OCI-LY7 (cell line): ENCODE results near the gene VPS8. TPM values are rescaled to one million over a fixed set of nuclear protein-coding genes. Genes with fewer than 3 reads are reported as not detected.

Experiments
- BruUV-seq: library from RNA; stranded (reverse); fragments of 400-500 nt; replicated peaks from 2 replicates; lab custom pipeline; 2021; lab: Mats Ljungman, UMichigan
- CTCF ChIA-PET: fragments of 300-600 bp; sonication (Branson Sonifier 250); formaldehyde crosslinking; loops from one replicate; lab custom pipeline; 2022; ENCODE audit warnings: antibody characterized with exemption; ENCODE audit not compliant: unreplicated experiment; lab: Charles Lee
- POLR2A ChIA-PET: fragments of 300-600 bp; sonication (Branson Sonifier 250); formaldehyde crosslinking; loops from one replicate; lab custom pipeline; 2022; ENCODE audit warnings: antibody characterized with exemption; lab: Charles Lee
- DNase-seq: peaks from one replicate; pipeline ENCODE4 v3.0.0-alpha.2; 2015; ENCODE audit warnings: low spot score
- H2AFZ ChIP-seq: fragments of 200-600 bp; sonication (generic), shearing (Covaris generic); 2 replicates; pipeline ENCODE4 v1.6.1; 2014; ENCODE audit warnings: mild to moderate bottlenecking, antibody characterized with exemption, low read length, moderate library complexity
- H3K27ac ChIP-seq: fragments of 200-600 bp; sonication (generic); 2 replicates; pipeline ENCODE4 v1.5.1; 2014; ENCODE audit warnings: mixed run types, low read depth, mild to moderate bottlenecking, moderate library complexity, low read length, inconsistent platforms; ENCODE audit not compliant: poor library complexity, severe bottlenecking
- H3K36me3 ChIP-seq: fragments of 200-600 bp; sonication (generic); 2 replicates; pipeline ENCODE4 v1.6.1; 2014; ENCODE audit warnings: mild to moderate bottlenecking, antibody characterized with exemption, low read length, moderate library complexity, mixed read lengths; ENCODE audit not compliant: insufficient read depth
- H3K4me1 ChIP-seq: fragments of 200-600 bp; sonication (generic); 2 replicates; pipeline ENCODE4 v1.5.1; 2014; ENCODE audit warnings: mild to moderate bottlenecking, low read length; ENCODE audit not compliant: insufficient read depth, poor library complexity, severe bottlenecking
- H3K4me2 ChIP-seq: fragments of 200-600 bp; sonication (generic); 2 replicates; pipeline ENCODE4 v1.6.1; 2014; ENCODE audit warnings: mild to moderate bottlenecking, low read length
- H3K4me3 ChIP-seq: fragments of 200-600 bp; sonication (generic); 2 replicates; pipeline ENCODE4 v1.5.1; 2014; ENCODE audit warnings: mild to moderate bottlenecking, low read depth, low read length; ENCODE audit not compliant: poor library complexity, severe bottlenecking
- H3K79me2 ChIP-seq: fragments of 200-600 bp; sonication (generic); 2 replicates; pipeline ENCODE4 v1.6.1; 2016; ENCODE audit warnings: low read depth, mild to moderate bottlenecking, low read length, moderate library complexity, mixed read lengths; ENCODE audit not compliant: insufficient read depth
- H3K9me2 ChIP-seq: fragments of 200-600 bp; sonication (generic); 2 replicates; pipeline ENCODE4 v1.6.1; 2016; ENCODE audit warnings: mild to moderate bottlenecking, low read length, mixed read lengths; ENCODE audit not compliant: insufficient read depth
- H3K9me3 ChIP-seq: fragments of 200-600 bp; sonication (generic); 2 replicates; pipeline ENCODE4 v1.6.1; 2014; ENCODE audit warnings: mild to moderate bottlenecking, mixed run types, low read length, mixed read lengths
- H4K20me1 ChIP-seq: fragments of 200-600 bp; sonication (generic); 2 replicates; pipeline ENCODE4 v1.6.1; 2014; ENCODE audit warnings: mild to moderate bottlenecking, antibody characterized with exemption, low read length, moderate library complexity, mixed read lengths; ENCODE audit not compliant: insufficient read depth
- CTCF ChIP-seq: fragments of 200-600 bp; sonication (generic); conservative IDR thresholded peaks from 2 replicates; pipeline ENCODE4 v1.5.1; 2014; ENCODE audit warnings: mild to moderate bottlenecking, antibody characterized with exemption, low read length, moderate library complexity, mixed read lengths
- EZH2phosphoT487 ChIP-seq: fragments of 200-600 bp; sonication (generic); IDR thresholded peaks from 2 replicates; pipeline ENCODE4 v1.6.1; 2018; ENCODE audit warnings: low read depth, borderline replicate concordance, mild to moderate bottlenecking, mixed run types, antibody characterized with exemption, low read length, moderate library complexity, mixed read lengths
- intact Hi-C: fragments of 100-400 bp; cut with micrococcal nuclease; formaldehyde crosslinking; loops from one replicate; pipeline ENCODE4 v1.10.0; 2022; ENCODE audit not compliant: unreplicated experiment
- total RNA-seq, 2 experiments: library from RNA; depleted of rRNA in 1 of 2; stranded (reverse); fragments of >200 nt in 1 of 2; shearing (Covaris generic) in 1 of 2; gene quantifications; 2 replicates each; pipeline ENCODE4 v1.2.3, GENCODE V29; 2014 to 2022

The VPS8 gene
- total RNA-seq, 2 experiments from 2014 or later: 33.5 to 44.9 TPM

- H3K9me3 ChIP-seq: no peaks in the 10 kb centered on the region
- no TSS peak for BruUV-seq
- H3K4me1 ChIP-seq: no peaks in the 10 kb centered on the region
- no peaks in the 10 kb centered on the region for H3K9me2 ChIP-seq
- H4K20me1 ChIP-seq: no peaks in the 10 kb centered on the region
- H3K4me2 ChIP-seq: no peak overlapping the region
- no peak overlapping the region for H2AFZ ChIP-seq
- H3K36me3 ChIP-seq: peaks cover 49% of the 10 kb centered on the region
- H3K4me3 ChIP-seq: no peak overlapping the region
- ChIA-PET POLR2A (interaction anchor here (0.6 to 0.9 kb wide), 4 partner anchors 10 to 71 kb away, joined by 3 to 4 read pairs (median 3); no protein-coding TSS in a partner anchor), CTCF (no interaction called here)
- DNase-seq: no peak
- H3K27ac ChIP-seq: no peak overlapping the region
- no peaks in the 10 kb centered on the region for H3K79me2 ChIP-seq
- TF ChIP-seq EZH2phosphoT487 (no peak), CTCF (no peak)
- intact Hi-C loops: no loop called here
Measured at GRCh38 chr3:184868477-184868876, 56.5 kb downstream of the VPS8 start.

GRCh38 chr3:184872200-184872599 is 60.2 kb downstream of the VPS8 start:
- Histone ChIP-seq H3K79me2 (no peaks in the 10 kb centered on the region), H3K9me2 (no peaks in the 10 kb centered on the region), H3K4me2 (no peak overlapping the region), H3K4me1 (no peaks in the 10 kb centered on the region), H3K27ac (no peak overlapping the region), H3K36me3 (peaks cover 26% of the 10 kb centered on the region), H3K4me3 (no peak overlapping the region), H2AFZ (no peak overlapping the region), H4K20me1 (no peaks in the 10 kb centered on the region), H3K9me3 (no peaks in the 10 kb centered on the region)
- ChIA-PET POLR2A (no interaction called here), CTCF (no interaction called here)
- intact Hi-C loops: loop anchor here (10.0 kb wide), 1 partner anchor 203 kb away; no protein-coding TSS in a partner anchor
- no TSS peak for BruUV-seq
- no peak for TF ChIP-seq EZH2phosphoT487
- no peak for TF ChIP-seq CTCF
- no peak for DNase-seq

GRCh38 chr3:184873141-184873540 is 61.2 kb downstream of the VPS8 start:
- Histone ChIP-seq H3K27ac (no peak overlapping the region), H2AFZ (no peak overlapping the region), H3K4me2 (no peak overlapping the region), H3K36me3 (peaks cover 21% of the 10 kb centered on the region), H3K9me2 (no peaks in the 10 kb centered on the region), H4K20me1 (no peaks in the 10 kb centered on the region), H3K4me3 (no peak overlapping the region), H3K9me3 (no peaks in the 10 kb centered on the region), H3K4me1 (no peaks in the 10 kb centered on the region), H3K79me2 (no peaks in the 10 kb centered on the region)
- CTCF ChIA-PET: no interaction called here
- POLR2A ChIA-PET: no interaction called here
- no peak for DNase-seq
- TF ChIP-seq EZH2phosphoT487 (no peak), CTCF (no peak)
- no TSS peak for BruUV-seq
- intact Hi-C loops: loop anchor here (10.0 kb wide), 1 partner anchor 202 kb away; no protein-coding TSS in a partner anchor
